OCI-LY1 (cell line): ENCODE results near the gene SLIT3.

Source experiments
- CTCF ChIP-seq: fragments of 200-600 bp; sonication (generic), shearing (Covaris generic); IDR thresholded peaks from 2 replicates; pipeline ENCODE4 v1.5.1; 2017; ENCODE audit warnings: mild to moderate bottlenecking, antibody characterized with exemption, low read length, moderate library complexity, mixed read lengths
- EZH2 ChIP-seq: fragments of 200-600 bp; sonication (generic), shearing (Covaris generic); IDR thresholded peaks from 2 replicates; pipeline ENCODE4 v1.8.0; 2017; ENCODE audit warnings: borderline replicate concordance, mixed run types, mild to moderate bottlenecking, antibody characterized with exemption, low read length, moderate library complexity, mixed read lengths

- TF ChIP-seq CTCF (no peak), EZH2 (no peak)
Observed at GRCh38 chr5:168943091-168943884, 357.7 kb downstream of the SLIT3 start.
